PC-9 (cell line): Measurements from ENCODE around the gene GPR141. TPM values are rescaled to one million over a fixed set of nuclear protein-coding genes. Genes with fewer than 3 reads are reported as not detected.

ENCODE experiments used
- Bru-seq: library from RNA; stranded (reverse); fragments of 400-500 nt; gene quantifications from one replicate; lab custom pipeline; 2021; lab: Mats Ljungman, UMichigan
- BruChase-seq, 2 experiments: library from RNA; stranded (reverse); fragments of 400-500 nt; gene quantifications; one replicate each; lab custom pipeline; 2021; lab: Mats Ljungman, UMichigan
- BruUV-seq: library from RNA; stranded (reverse); fragments of 400-500 nt; replicated peaks from 2 replicates; lab custom pipeline; 2021; lab: Mats Ljungman, UMichigan
- CTCF ChIA-PET: fragments of 300-600 bp; sonication (Branson Sonifier 250); formaldehyde crosslinking; loops from one replicate; lab custom pipeline; 2022; ENCODE audit warnings: antibody characterized with exemption; lab: Charles Lee
- POLR2A ChIA-PET: fragments of 300-600 bp; sonication (Branson Sonifier 250); formaldehyde crosslinking; loops from one replicate; lab custom pipeline; 2022; ENCODE audit warnings: antibody characterized with exemption; ENCODE audit not compliant: unreplicated experiment; lab: Charles Lee
- DNase-seq, 2 experiments: peaks; one replicate each; pipeline versions ENCODE4 v3.0.0 to v3.0.0-alpha.2; 2015 to 2022; ENCODE audit warnings: mixed read lengths in 1 of 2
- H2AFZ ChIP-seq: fragments of 200-600 bp; sonication (generic); 2 replicates; pipeline ENCODE4 v1.8.1; 2017; ENCODE audit warnings: antibody characterized with exemption
- H3F3A ChIP-seq: fragments of 200-600 bp; sonication (generic); 2 replicates; pipeline ENCODE4 v1.8.1; 2017; ENCODE audit warnings: antibody characterized with exemption, mild to moderate bottlenecking, low read depth; ENCODE audit not compliant: insufficient read depth
- H3K27ac ChIP-seq: fragments of 200-600 bp; sonication (generic); 2 replicates; pipeline ENCODE4 v1.6.1; 2016; ENCODE audit warnings: mixed run types
- H3K27me3 ChIP-seq: fragments of 200-600 bp; sonication (generic); 2 replicates; pipeline ENCODE4 v1.6.1; 2016; ENCODE audit warnings: low read depth, mixed run types; ENCODE audit not compliant: insufficient read depth
- H3K36me3 ChIP-seq: fragments of 200-600 bp; sonication (generic); 2 replicates; pipeline ENCODE4 v1.6.1; 2016; ENCODE audit warnings: low read depth, mixed run types
- H3K4me1 ChIP-seq: fragments of 200-600 bp; sonication (generic); replicated peaks from 2 replicates; pipeline ENCODE4 v1.6.1; 2016; ENCODE audit warnings: mixed run types; ENCODE audit not compliant: insufficient read depth
- H3K4me2 ChIP-seq: fragments of 200-600 bp; sonication (generic); 2 replicates; pipeline ENCODE4 v1.6.1; 2017; ENCODE audit warnings: mixed run types
- H3K4me3 ChIP-seq: fragments of 200-600 bp; sonication (generic); 2 replicates; pipeline ENCODE4 v1.6.1; 2016; ENCODE audit warnings: mixed run types
- H3K79me2 ChIP-seq: fragments of 200-600 bp; sonication (generic); 2 replicates; pipeline ENCODE4 v1.6.1; 2017; ENCODE audit warnings: low read depth, mixed run types
- H3K9me2 ChIP-seq: fragments of 200-600 bp; sonication (generic); 2 replicates; pipeline ENCODE4 v1.8.1; 2017; ENCODE audit warnings: mild to moderate bottlenecking; ENCODE audit not compliant: insufficient read depth
- H3K9me3 ChIP-seq: fragments of 200-600 bp; sonication (generic); 2 replicates; pipeline ENCODE4 v1.8.1; 2016; ENCODE audit warnings: low read depth; ENCODE audit not compliant: insufficient read depth
- H4K20me1 ChIP-seq: fragments of 200-600 bp; sonication (generic); 2 replicates; pipeline ENCODE4 v1.8.1; 2017; ENCODE audit not compliant: insufficient read depth
- EZH2 ChIP-seq: fragments of 200-600 bp; sonication (generic); IDR thresholded peaks from 2 replicates; pipeline ENCODE4 v1.8.0; 2017; ENCODE audit warnings: antibody characterized with exemption, low read depth
- intact Hi-C: fragments of 100-400 bp; cut with micrococcal nuclease; formaldehyde crosslinking; loops from one replicate; pipeline ENCODE4 v1.10.0; 2022; ENCODE audit not compliant: unreplicated experiment
- long read RNA-seq: library from polyadenylated mRNA; stranded (forward); transcript quantifications from one replicate; pipeline ENCODE4 v2.0.0, GENCODE V29; 2022
- total RNA-seq: library from RNA; stranded (reverse); gene quantifications from 2 replicates; pipeline ENCODE4 v1.2.3, GENCODE V29; 2021
- TF ChIP-seq, protein P1 (sequence below): fragments of 200-600 bp; sonication (generic); conservative IDR thresholded peaks from 2 replicates; pipeline ENCODE4 v1.6.1; 2017; ENCODE audit warnings: mixed run types, antibody characterized with exemption, mild to moderate bottlenecking, moderate library complexity

GPR141 gene, protein sequence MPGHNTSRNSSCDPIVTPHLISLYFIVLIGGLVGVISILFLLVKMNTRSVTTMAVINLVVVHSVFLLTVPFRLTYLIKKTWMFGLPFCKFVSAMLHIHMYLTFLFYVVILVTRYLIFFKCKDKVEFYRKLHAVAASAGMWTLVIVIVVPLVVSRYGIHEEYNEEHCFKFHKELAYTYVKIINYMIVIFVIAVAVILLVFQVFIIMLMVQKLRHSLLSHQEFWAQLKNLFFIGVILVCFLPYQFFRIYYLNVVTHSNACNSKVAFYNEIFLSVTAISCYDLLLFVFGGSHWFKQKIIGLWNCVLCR
- total RNA-seq: not detected in 2 replicates
- not detected for Bru-seq, nascent RNA
- not detected for BruChase-seq, experiment 1, labeled RNA remaining after a 2-hour chase
- not detected for BruChase-seq, experiment 2, labeled RNA remaining after a 6-hour chase
- long read RNA-seq: 0 reads

DNA sequence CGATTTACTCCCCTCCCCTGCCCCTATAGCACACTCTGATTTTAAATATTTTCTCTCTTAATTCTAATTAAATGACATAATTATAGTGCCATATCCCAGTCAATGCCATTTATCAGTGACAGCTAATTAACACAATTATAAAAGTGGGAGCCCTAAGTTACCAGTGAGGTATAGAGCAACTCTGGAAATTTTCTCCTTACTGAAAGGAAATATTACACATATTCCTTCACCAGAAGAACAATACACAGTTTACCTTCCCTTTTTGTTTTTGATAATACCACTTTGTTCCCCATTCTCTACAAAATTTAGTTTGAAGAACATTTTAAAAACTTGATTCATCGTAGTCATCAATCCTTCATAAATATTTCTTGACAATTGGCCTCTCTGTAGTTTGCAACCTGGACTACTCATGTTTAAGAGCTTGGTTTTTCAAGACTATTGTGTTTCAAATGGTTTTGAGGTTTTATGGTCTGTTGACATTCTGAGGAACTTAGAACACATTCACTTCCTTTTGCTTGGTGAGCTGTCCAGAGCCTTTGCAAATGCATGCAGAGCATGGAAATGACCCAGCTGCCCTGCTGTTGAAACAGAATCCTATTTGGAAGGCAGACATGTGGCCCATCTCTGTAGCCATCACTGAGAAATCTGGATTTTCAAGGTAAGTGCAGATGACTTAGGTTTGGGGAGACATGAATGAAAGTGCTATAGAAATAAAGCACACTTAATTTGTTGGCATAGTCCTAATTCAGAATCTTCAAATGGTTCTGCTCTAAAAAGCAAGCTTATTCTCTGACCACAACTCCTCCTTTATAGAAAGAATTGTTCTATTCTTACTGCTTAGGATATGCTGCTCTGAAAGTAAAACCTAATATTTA, at the start of gene GPR141:
GPR141 (plus strand) TSS at position 521 of the 875 bp plus-strand sequence. CDS start 56,628 bp downstream, outside the sequence.
- no peaks in the 10 kb centered on the region for H4K20me1 ChIP-seq

DNA sequence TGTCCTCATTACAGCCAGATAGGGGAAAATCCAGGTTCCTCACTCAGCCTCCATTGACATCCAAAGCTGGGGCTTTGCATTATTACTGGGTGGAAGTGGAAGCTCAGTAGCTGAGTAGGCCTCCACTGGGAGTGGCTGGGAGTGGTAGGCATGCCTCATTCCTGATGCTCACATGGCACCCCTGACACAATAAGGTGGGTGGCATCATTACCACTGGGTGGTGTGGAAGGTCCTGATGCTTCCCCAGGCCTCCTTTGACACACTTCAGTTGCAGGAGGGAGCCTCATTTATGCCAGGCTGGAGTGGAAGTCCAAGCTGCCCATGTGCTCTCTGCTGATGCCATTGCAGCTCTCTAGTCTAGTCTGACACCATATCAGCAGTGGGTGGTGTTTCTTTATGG, 48.2 kb upstream of the GPR141 start:
- no peak for TF ChIP-seq EZH2
- TF ChIP-seq, protein P1, sequence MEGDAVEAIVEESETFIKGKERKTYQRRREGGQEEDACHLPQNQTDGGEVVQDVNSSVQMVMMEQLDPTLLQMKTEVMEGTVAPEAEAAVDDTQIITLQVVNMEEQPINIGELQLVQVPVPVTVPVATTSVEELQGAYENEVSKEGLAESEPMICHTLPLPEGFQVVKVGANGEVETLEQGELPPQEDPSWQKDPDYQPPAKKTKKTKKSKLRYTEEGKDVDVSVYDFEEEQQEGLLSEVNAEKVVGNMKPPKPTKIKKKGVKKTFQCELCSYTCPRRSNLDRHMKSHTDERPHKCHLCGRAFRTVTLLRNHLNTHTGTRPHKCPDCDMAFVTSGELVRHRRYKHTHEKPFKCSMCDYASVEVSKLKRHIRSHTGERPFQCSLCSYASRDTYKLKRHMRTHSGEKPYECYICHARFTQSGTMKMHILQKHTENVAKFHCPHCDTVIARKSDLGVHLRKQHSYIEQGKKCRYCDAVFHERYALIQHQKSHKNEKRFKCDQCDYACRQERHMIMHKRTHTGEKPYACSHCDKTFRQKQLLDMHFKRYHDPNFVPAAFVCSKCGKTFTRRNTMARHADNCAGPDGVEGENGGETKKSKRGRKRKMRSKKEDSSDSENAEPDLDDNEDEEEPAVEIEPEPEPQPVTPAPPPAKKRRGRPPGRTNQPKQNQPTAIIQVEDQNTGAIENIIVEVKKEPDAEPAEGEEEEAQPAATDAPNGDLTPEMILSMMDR: no peak
- Histone ChIP-seq H4K20me1 (no peaks in the 10 kb centered on the region), H3K4me3 (no peak overlapping the region), H3K4me1 (no peaks in the 10 kb centered on the region), H2AFZ (no peak overlapping the region), H3K4me2 (no peak overlapping the region), H3K27me3 (no peaks in the 10 kb centered on the region), H3F3A (no peaks in the 10 kb centered on the region), H3K27ac (no peak overlapping the region), H3K36me3 (no peaks in the 10 kb centered on the region), H3K9me2 (no peaks in the 10 kb centered on the region), H3K9me3 (no peaks in the 10 kb centered on the region; the same call in 1 of the 2 replicates), H3K79me2 (no peaks in the 10 kb centered on the region)
- DNase-seq: no peak
- BruUV-seq: no TSS peak
- intact Hi-C loops: no loop called here
- POLR2A ChIA-PET: no interaction called here
- CTCF ChIA-PET: no interaction called here

More for the DNA sequence above, at the start of gene GPR141:
- H3K9me2 ChIP-seq: no peaks in the 10 kb centered on the region
- ChIA-PET POLR2A (no interaction called here), CTCF (no interaction called here)
- TF ChIP-seq EZH2: no peak
- TF ChIP-seq, protein P1: no peak
- BruUV-seq: no TSS peak
- intact Hi-C loops: no loop called here
- no peak within 1 kb of the TSS for H2AFZ ChIP-seq
- H3K36me3 ChIP-seq: no peaks in the 10 kb centered on the region
- H3K4me2 ChIP-seq: no peak within 1 kb of the TSS
- no peaks in the 10 kb centered on the region for H3K79me2 ChIP-seq
- H3F3A ChIP-seq: no peaks in the 10 kb centered on the region
- no peaks in the 10 kb centered on the region for H3K27me3 ChIP-seq
- no peaks in the 10 kb centered on the region for H3K9me3 ChIP-seq
- no peak for DNase-seq
- H3K4me1 ChIP-seq: no peaks in the 10 kb centered on the region
- no peak within 1 kb of the TSS for H3K27ac ChIP-seq
- no peak within 1 kb of the TSS for H3K4me3 ChIP-seq

DNA sequence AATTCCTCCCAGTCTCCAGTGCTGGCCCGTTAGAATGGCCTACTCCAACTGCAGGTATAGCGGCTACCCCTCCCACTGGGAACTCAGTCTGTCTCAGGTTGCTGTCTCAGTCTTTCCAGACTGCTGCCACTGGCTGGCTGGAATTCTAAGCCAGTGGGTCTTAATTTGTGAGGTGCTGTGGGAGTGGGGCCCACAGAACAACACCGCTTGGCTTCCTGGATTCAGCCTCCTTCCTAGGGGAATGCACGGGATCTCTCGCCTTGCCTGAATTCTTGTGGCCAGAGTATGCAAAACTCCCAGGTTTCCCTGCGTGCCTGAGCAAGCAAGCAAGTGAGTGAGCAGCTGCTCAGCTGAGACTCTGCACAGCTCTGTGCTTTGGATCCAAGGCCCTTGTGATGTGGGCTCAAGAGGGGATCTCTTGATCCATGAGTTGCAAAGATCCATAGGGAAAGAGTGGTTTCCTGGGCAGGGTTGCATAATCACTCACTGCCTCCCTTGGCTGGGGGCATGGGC, 41.5 kb upstream of the GPR141 start:
- Histone ChIP-seq H4K20me1 (no peaks in the 10 kb centered on the region), H3K27ac (no peak overlapping the region), H3K27me3 (peaks cover 3% of the 10 kb centered on the region; the same call in 1 of the 2 replicates), H3K79me2 (no peaks in the 10 kb centered on the region), H3K4me2 (no peak overlapping the region), H3K9me2 (no peaks in the 10 kb centered on the region), H3K36me3 (no peaks in the 10 kb centered on the region), H3K4me3 (no peak overlapping the region), H2AFZ (no peak overlapping the region), H3F3A (no peaks in the 10 kb centered on the region), H3K4me1 (no peaks in the 10 kb centered on the region), H3K9me3 (no peaks in the 10 kb centered on the region)
- TF ChIP-seq, protein P1: no peak
- no peak for TF ChIP-seq EZH2
- no TSS peak for BruUV-seq
- no peak for DNase-seq
- ChIA-PET CTCF (no interaction called here), POLR2A (no interaction called here)
- intact Hi-C loops: no loop called here
